ENCODE data around the gene MDK.

MDK gene

GRCh38 chr11:46377290-46377689 lies 4.2 kb upstream of the MDK start:
- CTCF ChIA-PET, result interaction anchor here (0.6 to 4.0 kb wide), 9 partner anchors 9 to 448 kb away, joined by 3 to 18 read pairs (median 4); partner anchors contain the start of gene DGKZ
- POLR2A ChIA-PET, result no interaction called here
- Histone ChIP-seq H3K27ac (ENCODE audit: extremely low read depth, low read depth, low read length) (no peak overlapping the region), H3K9me3 (ENCODE audit: control insufficient read depth, insufficient read depth, low read depth, low read length) (no peaks in the 10 kb centered on the region), H3K4me3 (ENCODE audit: low read depth, low read length) (no peak overlapping the region), H3K36me3 (ENCODE audit: control insufficient read depth in 2 of 2, insufficient read depth in 1 of 2, low read length in 2 of 2) (peaks cover 0 to 56% of the 10 kb centered on the region in 2 experiments; a peak in 1 of 3 replicates), H3K4me1 (ENCODE audit: control insufficient read depth, insufficient read depth, low read length) (no peaks in the 10 kb centered on the region)
- no peak for TF ChIP-seq ZNF398 (tag by site-specific recombination; IDR thresholded peaks at IDR 0.05)

GRCh38 chr11:46377831-46378230 lies 3.6 kb upstream of the MDK start:
- H3K36me3 ChIP-seq (ENCODE audit: control insufficient read depth in 2 of 2, insufficient read depth in 1 of 2, low read length in 2 of 2), result peaks cover 0 to 52% of the 10 kb centered on the region in 2 experiments; a peak in 1 of 3 replicates
- ChIA-PET CTCF (interaction anchor here (0.6 to 4.0 kb wide), 11 partner anchors 9 to 447 kb away, joined by 3 to 18 read pairs (median 4); partner anchors contain the start of gene DGKZ), POLR2A (interaction anchor here (1.0 to 1.4 kb wide), 2 partner anchors 14 to 21 kb away, joined by 4 read pairs; no protein-coding TSS in a partner anchor)
- no peaks in the 10 kb centered on the region for H3K4me1 ChIP-seq (ENCODE audit: control insufficient read depth, insufficient read depth, low read length)
- TF ChIP-seq ZNF266 (tag by site-specific recombination; IDR thresholded peaks at IDR 0.05; ENCODE audit: low read depth) (no peak), ZNF521 (tag by site-specific recombination; IDR thresholded peaks at IDR 0.05) (no peak), ZNF626 (tag by site-specific recombination; IDR thresholded peaks at IDR 0.05) (no peak), INSM2 (tag by site-specific recombination; IDR thresholded peaks at IDR 0.05) (no peak), MZF1 (tag by site-specific recombination; IDR thresholded peaks at IDR 0.05; ENCODE audit: borderline replicate concordance) (no peak), SETDB1 (IDR thresholded peaks at IDR 0.05; ENCODE audit: insufficient read length, low read length) (no peak), ZNF639 (tag by site-specific recombination; IDR thresholded peaks at IDR 0.05) (no peak), ZNF121 (tag by site-specific recombination; IDR thresholded peaks at IDR 0.05) (no peak), SCRT1 (tag by site-specific recombination; IDR thresholded peaks at IDR 0.05; ENCODE audit: borderline replicate concordance) (no peak), ZNF747 (tag by site-specific recombination; IDR thresholded peaks at IDR 0.05) (no peak), ZNF280D (tag by site-specific recombination; IDR thresholded peaks at IDR 0.05) (no peak), OSR2 (tag by site-specific recombination; IDR thresholded peaks at IDR 0.05) (no peak), ZNF280C (tag by site-specific recombination; IDR thresholded peaks at IDR 0.05) (no peak), ZNF704 (tag by site-specific recombination; IDR thresholded peaks at IDR 0.05) (no peak), ZNF677 (tag by site-specific recombination; IDR thresholded peaks at IDR 0.05) (no peak), ZXDB (tag by site-specific recombination; IDR thresholded peaks at IDR 0.05) (no peak), ZNF701 (tag by site-specific recombination; IDR thresholded peaks at IDR 0.05) (no peak)
- H3K4me3 ChIP-seq (ENCODE audit: low read depth, low read length), result no peak overlapping the region
- no peaks in the 10 kb centered on the region for H3K9me3 ChIP-seq (ENCODE audit: control insufficient read depth, insufficient read depth, low read depth, low read length)
- no peak overlapping the region for H3K27ac ChIP-seq (ENCODE audit: extremely low read depth, low read depth, low read length)
